Measurements from ENCODE around the gene OR52H1.

Gene OR52H1

GRCh38 chr11:5531053-5531831 lies 17.1 kb downstream of the OR52H1 start:
- no peak for DNase-seq (ENCODE audit: low read depth in 2 of 2)

- DNase-seq (ENCODE audit: low read depth in 2 of 2), result no peak
Measured at GRCh38 chr11:5528495-5528894, 19.8 kb downstream of the OR52H1 start.

- no peak for DNase-seq (ENCODE audit: low read depth in 2 of 2)
Measured at GRCh38 chr11:5527716-5528115, 20.6 kb downstream of the OR52H1 start.

- no peak for DNase-seq (ENCODE audit: low read depth in 2 of 2)
Measured at GRCh38 chr11:5524756-5525155, 23.6 kb downstream of the OR52H1 start.

- no peak for DNase-seq (ENCODE audit: low read depth in 2 of 2)
Measured at GRCh38 chr11:5522308-5522707, 26.0 kb downstream of the OR52H1 start.

GRCh38 chr11:5521540-5521939 lies 26.8 kb downstream of the OR52H1 start:
- no peak for DNase-seq (ENCODE audit: low read depth in 2 of 2)

- DNase-seq (ENCODE audit: low read depth in 2 of 2), result no peak
Measured at GRCh38 chr11:5516599-5516998, 31.7 kb downstream of the OR52H1 start, which contains the start of gene UBQLNL. TSS of gene UBQLNL (minus strand) at chr11:5516699. CDS start at chr11:5516441, 258 bp downstream.

- no peak for DNase-seq (ENCODE audit: low read depth in 2 of 2)
Measured at GRCh38 chr11:5514841-5515240, 33.5 kb downstream of the OR52H1 start.

- DNase-seq (ENCODE audit: low read depth in 2 of 2), result no peak
Measured at GRCh38 chr11:5509803-5510202, 38.5 kb downstream of the OR52H1 start, which contains the start of gene UBQLN3. TSS of gene UBQLN3 (minus strand) at chr11:5509957. CDS start at chr11:5509558, 399 bp downstream.

- DNase-seq (ENCODE audit: low read depth in 2 of 2), result no peak
Measured at GRCh38 chr11:5508605-5509004, 39.7 kb downstream of the OR52H1 start.

- no peak for DNase-seq (ENCODE audit: low read depth in 2 of 2)
Measured at GRCh38 chr11:5507933-5508305, 40.4 kb downstream of the OR52H1 start.

GRCh38 chr11:5507177-5507932 lies 41.0 kb downstream of the OR52H1 start:
- DNase-seq (ENCODE audit: low read depth in 2 of 2), result no peak

- DNase-seq (ENCODE audit: low read depth in 2 of 2), result no peak
Measured at GRCh38 chr11:5505363-5506048, 42.8 kb downstream of the OR52H1 start.

- DNase-seq (ENCODE audit: low read depth in 2 of 2), result no peak
Measured at GRCh38 chr11:5504403-5504921, 43.9 kb downstream of the OR52H1 start.

- no peak for DNase-seq (ENCODE audit: low read depth in 2 of 2)
Measured at GRCh38 chr11:5500393-5500801, 47.9 kb downstream of the OR52H1 start.

GRCh38 chr11:5499671-5500070 lies 48.7 kb downstream of the OR52H1 start:
- DNase-seq (ENCODE audit: low read depth in 2 of 2), result no peak
